GM19043 (cell line): Measurements from ENCODE around the gene CBX4.

ENCODE experiments used
- ATAC-seq: cut with Tn5 transposase; IDR thresholded peaks from one replicate; pipeline ENCODE4 v1.9.1; 2021; ENCODE audit warnings: low read depth; ENCODE audit not compliant: unreplicated experiment

The CBX4 gene

DNA sequence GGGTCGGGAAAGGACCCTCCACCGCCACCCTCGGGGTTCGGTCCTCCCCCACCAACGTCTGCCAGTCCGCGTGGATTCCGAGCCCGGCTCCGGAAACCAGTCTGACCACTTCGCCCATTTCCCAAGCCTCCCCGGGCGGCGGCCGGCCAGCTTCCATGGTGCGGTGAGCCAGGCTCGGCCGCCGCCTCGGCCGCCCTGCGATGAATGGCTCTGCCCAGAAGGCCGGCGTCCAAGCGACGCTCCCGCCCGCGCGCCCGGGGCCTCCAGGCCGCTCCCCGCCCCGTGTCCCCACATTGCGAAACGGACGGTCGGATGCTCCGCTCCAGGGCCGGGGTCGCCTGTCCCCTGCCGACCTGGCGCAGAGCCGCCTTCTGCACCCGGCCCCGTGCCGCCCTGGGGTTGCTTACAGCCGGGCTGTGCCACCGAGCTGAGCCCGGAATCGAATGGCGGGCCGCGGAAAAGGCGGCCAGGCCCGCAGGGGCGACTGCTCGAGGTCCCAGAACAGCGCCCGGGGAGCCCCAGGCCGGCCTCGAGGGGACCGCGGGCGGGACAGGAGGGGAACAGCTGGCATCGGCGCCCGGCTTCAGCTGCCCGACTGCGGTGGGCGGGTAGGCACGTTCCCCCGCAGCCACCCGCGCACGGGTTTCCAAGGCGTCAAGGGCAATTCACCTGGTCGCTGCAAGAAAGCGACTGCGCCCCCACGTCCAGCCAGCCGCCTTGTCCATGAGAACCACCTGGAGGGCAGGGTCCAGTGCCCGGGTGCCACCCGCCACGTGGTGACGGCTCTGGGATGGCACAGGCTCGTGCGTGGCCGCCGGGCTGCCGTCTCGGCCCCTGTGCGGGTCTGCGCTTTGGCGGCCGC is 24.0 kb downstream of the CBX4 start:
- no peak for ATAC-seq

- no peak for ATAC-seq
These were observed 24.9 kb downstream of the CBX4 start for GRCh38 chr17:79814127-79814973.

DNA sequence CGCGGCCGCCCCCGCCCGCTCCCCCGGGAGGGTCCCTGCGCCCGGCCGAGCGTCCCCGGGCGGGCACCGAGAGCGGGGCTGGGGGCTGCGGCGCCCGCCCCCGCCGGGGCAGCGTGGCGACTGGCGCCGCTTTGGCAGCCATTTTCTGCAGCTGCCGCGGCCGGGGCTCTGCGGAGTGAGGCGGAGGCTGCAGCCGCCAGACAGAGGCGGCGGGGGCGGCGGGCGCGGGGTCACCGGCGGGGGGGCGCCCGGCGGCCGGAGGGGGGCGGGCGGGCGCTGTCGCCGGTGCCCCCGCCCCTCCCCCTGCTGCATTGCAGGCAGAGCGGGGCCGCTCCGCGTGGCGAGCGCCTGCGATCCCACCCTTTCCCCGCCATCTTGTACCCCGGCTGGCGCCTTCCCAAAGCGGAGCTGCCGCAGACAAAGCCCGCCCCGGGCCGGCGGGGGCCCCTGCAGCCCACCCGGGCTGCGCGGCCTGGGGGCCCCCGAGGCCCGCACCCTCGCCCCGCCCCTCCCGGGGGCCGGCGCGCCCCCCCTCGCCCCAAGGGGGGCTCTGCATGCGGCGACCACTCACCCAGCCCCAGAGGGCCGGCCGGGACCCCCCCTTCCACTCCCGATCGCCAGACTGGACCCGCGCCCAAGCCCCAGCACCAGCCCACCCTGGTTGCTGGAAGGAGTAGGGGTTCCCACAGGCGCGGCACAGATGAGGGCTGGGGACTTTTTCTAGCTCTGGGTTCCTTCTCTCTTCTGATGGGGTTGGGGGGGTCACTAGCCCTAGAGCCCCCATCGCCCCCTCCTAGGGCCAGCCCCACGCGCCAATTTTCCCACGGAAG is 25.7 kb downstream of the CBX4 start:
- no peak for ATAC-seq

- no peak for ATAC-seq
These were observed 26.6 kb downstream of the CBX4 start for GRCh38 chr17:79812353-79813258.

DNA sequence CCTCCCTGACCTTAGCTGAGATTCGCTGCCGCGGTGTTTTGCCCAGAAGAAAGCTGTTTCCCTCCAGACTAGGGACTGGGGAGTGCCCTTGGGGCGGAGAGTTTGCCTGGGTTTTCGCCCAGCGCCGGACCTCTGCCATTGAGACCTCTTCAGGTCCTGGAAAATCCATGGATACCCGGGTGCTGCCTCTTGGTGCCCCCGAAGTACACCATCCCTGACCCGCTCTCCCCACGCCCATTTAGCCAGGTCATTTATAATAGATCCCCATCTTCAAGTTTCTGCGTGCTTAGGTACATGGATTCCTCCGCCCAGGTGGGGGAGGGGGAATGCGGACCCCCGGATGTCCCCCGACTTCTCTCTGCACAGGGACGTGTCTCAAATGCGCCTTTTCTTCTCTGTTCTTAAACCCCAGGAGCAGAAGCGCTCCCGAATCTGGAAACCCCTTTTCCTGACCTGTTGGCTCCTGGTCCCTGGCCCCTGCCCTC is 27.3 kb downstream of the CBX4 start:
- ATAC-seq = no peak

DNA sequence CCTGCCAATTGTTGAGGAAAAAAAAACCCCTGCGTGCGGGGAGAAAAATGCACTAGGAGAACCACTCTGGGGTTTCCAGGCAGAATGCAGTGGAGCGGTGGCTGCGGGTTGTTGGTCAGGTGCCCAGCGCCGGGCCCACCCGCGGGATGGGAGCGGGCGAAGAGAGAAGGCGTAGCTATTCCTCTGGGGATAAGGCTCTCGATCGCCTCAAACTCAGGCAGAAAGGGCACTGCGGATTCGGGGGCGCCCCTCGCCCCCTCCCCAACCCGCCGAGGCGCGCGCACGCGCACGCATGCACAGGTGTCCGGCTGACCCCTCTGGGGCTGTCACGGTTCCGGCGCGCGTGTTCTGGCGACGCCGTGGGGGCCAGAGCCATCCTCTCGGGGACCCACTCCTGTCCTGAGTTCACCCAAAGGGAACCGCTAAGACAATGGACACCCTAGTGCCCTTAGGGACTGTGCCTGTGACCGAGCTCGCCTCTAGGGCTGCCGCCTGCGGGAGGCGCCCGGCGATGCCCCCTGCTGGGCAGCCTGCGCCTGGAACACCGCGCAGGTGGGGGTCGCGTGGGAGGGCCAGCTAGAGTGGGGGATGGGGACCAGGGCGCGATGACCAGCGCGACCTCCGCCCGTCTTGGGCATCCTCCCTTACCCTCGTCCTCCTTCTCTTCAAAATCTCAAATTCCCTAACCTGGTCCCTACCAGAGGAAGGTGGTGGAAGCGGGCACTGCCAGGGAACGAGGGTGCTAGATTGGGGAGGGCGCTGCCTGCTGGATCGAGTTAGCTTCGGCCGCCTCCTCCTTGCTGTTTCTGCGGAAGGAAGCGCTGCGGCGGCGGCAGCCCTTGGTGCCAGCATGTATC is 28.0 kb downstream of the CBX4 start:
- ATAC-seq = no peak

- peak; percentile 78 for ATAC-seq
These were observed 28.9 kb downstream of the CBX4 start for GRCh38 chr17:79810130-79811010.

DNA sequence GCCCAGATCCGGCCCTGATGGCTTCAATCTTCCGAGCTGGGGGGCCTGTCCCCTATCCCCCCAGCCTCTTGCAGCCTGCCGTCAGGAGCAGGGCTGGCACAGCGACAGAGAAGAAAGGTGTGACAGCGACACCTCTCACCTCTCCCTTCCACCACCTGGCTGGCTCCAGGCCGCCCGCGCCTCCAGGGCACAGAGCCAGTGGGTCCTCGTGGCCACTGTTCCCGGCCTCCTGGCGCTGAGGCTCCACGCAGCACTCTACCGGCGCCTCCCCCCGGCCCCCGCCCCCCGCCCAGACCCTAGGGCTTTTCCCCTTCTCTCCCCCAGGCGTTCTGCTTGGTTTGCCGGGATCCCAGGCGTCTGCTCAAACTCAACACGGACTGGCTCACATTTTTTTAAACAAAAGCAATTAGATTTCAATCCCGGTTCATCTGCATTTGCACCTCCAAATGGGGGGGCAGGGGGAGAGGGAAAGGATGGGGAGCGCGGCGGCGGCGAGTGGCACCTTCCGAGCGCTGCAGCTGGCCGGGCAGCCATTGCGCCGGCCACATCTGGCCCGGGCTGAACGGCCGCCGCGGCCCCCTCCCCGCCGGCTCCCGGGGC is 29.6 kb downstream of the CBX4 start:
- no peak for ATAC-seq

- ATAC-seq = no peak
These were observed 30.3 kb downstream of the CBX4 start for GRCh38 chr17:79808763-79809529.

DNA sequence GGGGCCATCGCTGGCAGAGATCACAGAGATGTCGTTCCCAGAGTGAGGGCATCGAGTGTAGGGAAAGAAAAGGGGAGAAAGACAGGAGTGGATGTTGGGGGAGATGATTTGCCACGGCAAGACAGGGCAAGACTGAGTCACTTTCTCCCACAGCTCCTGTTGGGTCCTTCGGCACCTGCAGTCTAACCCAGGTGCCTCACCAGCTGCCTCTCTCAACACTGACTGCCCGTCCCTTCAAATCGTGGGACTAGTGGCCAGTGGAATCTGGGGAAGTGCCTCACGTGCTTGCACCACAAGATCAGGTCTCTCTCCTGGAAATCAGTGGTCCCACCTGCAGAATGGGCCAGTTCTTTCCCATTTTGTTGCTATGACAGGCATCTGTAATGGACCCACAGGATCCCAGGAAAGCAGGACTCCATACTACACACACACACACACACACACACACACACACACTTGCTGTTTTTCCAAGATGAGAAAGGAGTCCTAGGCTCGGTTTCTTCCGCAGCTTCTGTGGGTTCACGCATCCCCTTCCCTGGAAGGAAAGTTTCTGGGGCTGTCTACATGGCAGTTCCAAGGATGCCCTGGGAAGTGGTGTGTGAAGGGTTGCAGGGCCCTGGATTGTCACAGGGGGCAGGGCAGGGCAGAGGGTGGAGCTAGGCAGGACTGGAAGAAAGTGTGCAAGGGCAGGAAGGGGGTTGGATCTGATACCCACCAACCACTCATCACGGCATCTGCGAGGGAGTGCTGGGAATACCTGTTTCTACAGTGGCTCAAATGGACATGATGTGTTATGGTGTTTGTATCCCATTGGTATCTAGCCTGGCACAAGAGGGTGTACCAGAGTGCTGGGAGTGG is 32.1 kb downstream of the CBX4 start:
- ATAC-seq = no peak

GRCh38 chr17:79806446-79806760 is 32.8 kb downstream of the CBX4 start:
- ATAC-seq = no peak

GRCh38 chr17:79804856-79805696 is 34.2 kb downstream of the CBX4 start:
- ATAC-seq = no peak

DNA sequence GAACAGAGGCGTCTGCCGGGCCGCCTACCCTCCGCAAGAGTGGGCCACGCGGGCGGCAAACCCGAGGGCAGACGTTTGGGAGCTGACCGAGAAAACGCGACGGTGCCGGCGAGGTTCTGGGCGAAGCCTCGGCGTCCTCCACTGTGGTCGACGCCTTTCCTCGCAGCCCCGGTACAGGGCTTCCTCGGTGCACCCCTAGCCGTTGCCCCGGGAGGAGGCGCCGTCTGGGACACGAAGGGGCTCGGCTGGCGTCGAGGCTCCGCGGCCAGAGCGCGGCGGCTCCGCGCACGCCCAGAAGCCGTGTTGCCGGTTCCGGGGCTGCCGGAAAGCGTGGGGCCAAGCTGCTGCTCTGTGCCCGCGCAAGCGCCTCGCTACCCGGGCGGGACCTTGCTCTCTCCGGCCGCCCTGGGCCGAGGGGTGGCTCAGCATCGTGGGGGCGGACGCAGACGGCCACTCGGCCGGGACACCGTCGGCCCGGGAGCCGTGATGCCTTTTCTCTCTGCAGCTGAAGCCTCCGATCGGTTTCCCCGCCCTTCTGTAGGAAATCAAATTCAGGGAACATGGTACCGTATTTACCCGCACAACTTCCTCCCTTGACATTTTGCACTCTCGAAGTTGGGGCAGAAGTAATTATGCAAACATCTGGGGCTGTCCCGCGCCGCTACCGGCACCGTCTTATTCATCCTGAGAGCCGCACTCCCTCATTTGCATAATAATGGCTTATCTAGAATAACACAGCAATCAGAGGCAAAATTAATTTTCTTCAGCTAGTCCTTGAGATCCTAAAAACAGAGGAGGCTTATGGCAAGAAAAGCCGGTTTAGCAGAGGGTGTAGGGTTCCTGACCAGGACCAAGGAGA is 35.0 kb downstream of the CBX4 start:
- ATAC-seq = peak; percentile 46

- ATAC-seq = no peak
These were observed 35.7 kb downstream of the CBX4 start for GRCh38 chr17:79803421-79803996.
